SU-DHL-6 (cell line): ENCODE data around the gene RELN.

ENCODE experiments used
- CTCF ChIP-seq: fragments of 200-600 bp; sonication (generic); IDR thresholded peaks from one replicate; pipeline ENCODE4 v1.5.1; 2017; ENCODE audit warnings: antibody characterized with exemption, mild to moderate bottlenecking, low read length, moderate library complexity; ENCODE audit not compliant: insufficient read depth, poor library complexity, severe bottlenecking
- EZH2phosphoT487 ChIP-seq: fragments of 200-600 bp; sonication (generic), shearing (Covaris generic); conservative IDR thresholded peaks from 2 replicates; pipeline ENCODE4 v1.6.1; 2018; ENCODE audit warnings: mild to moderate bottlenecking, antibody characterized with exemption, low read length, moderate library complexity, mixed read lengths

GRCh38 chr7:103569621-103570305 is 419.7 kb downstream of the RELN start:
- TF ChIP-seq CTCF (no peak), EZH2phosphoT487 (no peak)
